ENCODE results near the gene PXT1.
"Not testable (repeated sequence)": the region's sequence is repeated elsewhere in the genome, so short reads cannot be mapped to it uniquely, and the experiment has no call there.

Gene PXT1

GRCh38 chr6:36442671-36443470 is at the start of gene PXT1, which contains the start of gene KCTD20:
PXT1 (minus strand) TSS chr6:36442854; CDS start chr6:36426082, 16,772 bp downstream.
KCTD20 (plus strand) TSS chr6:36443000; CDS start chr6:36470098, 27,098 bp downstream.
- DNase-seq (ENCODE audit: low read depth): peak; percentile 86

- no peak for DNase-seq (ENCODE audit: low read depth)
Measured at GRCh38 chr6:36492092-36492491, 49.4 kb upstream of the PXT1 start.

GRCh38 chr6:36491378-36491965 is 48.8 kb upstream of the PXT1 start:
- DNase-seq (ENCODE audit: low read depth): peak; percentile 39

GRCh38 chr6:36489426-36489825 is 46.8 kb upstream of the PXT1 start:
- DNase-seq (ENCODE audit: low read depth): no peak

- no peak for DNase-seq (ENCODE audit: low read depth)
Measured at GRCh38 chr6:36488221-36488620, 45.6 kb upstream of the PXT1 start.

- DNase-seq (ENCODE audit: low read depth): peak; percentile 56
Measured at GRCh38 chr6:36487698-36488097, 45.0 kb upstream of the PXT1 start.

GRCh38 chr6:36484736-36485135 is 42.1 kb upstream of the PXT1 start:
- no peak for DNase-seq (ENCODE audit: low read depth)

GRCh38 chr6:36483326-36483725 is 40.7 kb upstream of the PXT1 start:
- not testable (repeated sequence) for DNase-seq (ENCODE audit: low read depth)

GRCh38 chr6:36479256-36479655 is 36.6 kb upstream of the PXT1 start:
- no peak for DNase-seq (ENCODE audit: low read depth)

- DNase-seq (ENCODE audit: low read depth): no peak
Measured at GRCh38 chr6:36478051-36478526, 35.4 kb upstream of the PXT1 start.

- no peak for DNase-seq (ENCODE audit: low read depth)
Measured at GRCh38 chr6:36469946-36470345, 27.3 kb upstream of the PXT1 start.

- no peak for DNase-seq (ENCODE audit: low read depth)
Measured at GRCh38 chr6:36469148-36469661, 26.6 kb upstream of the PXT1 start.

GRCh38 chr6:36467625-36468024 is 25.0 kb upstream of the PXT1 start:
- no peak for DNase-seq (ENCODE audit: low read depth)

GRCh38 chr6:36464233-36464632 is 21.6 kb upstream of the PXT1 start:
- no peak for DNase-seq (ENCODE audit: low read depth)

- peak; percentile 47 for DNase-seq (ENCODE audit: low read depth)
Measured at GRCh38 chr6:36463676-36464075, 21.0 kb upstream of the PXT1 start.

- no peak for DNase-seq (ENCODE audit: low read depth)
Measured at GRCh38 chr6:36461646-36462045, 19.0 kb upstream of the PXT1 start.

GRCh38 chr6:36460916-36461315 is 18.3 kb upstream of the PXT1 start:
- DNase-seq (ENCODE audit: low read depth): no peak

- no peak for DNase-seq (ENCODE audit: low read depth)
Measured at GRCh38 chr6:36459501-36459900, 16.8 kb upstream of the PXT1 start.

- DNase-seq (ENCODE audit: low read depth): no peak
Measured at GRCh38 chr6:36455486-36456027, 12.9 kb upstream of the PXT1 start.

GRCh38 chr6:36452897-36453296 is 10.2 kb upstream of the PXT1 start:
- not testable (repeated sequence) for DNase-seq (ENCODE audit: low read depth)

- DNase-seq (ENCODE audit: low read depth): not testable (repeated sequence)
Measured at GRCh38 chr6:36449173-36449572, 6.5 kb upstream of the PXT1 start.

GRCh38 chr6:36445621-36446020 is 3.0 kb upstream of the PXT1 start:
- no peak for DNase-seq (ENCODE audit: low read depth)

GRCh38 chr6:36444470-36444869 is 1.8 kb upstream of the PXT1 start:
- DNase-seq (ENCODE audit: low read depth): peak; percentile 94
